MCF 10A (cell line): ENCODE measurements around the gene RIPOR1. TPM values are rescaled to one million over a fixed set of nuclear protein-coding genes. Genes with fewer than 3 reads are reported as not detected.

Source experiments
- BruUV-seq: library from RNA; stranded (reverse); fragments of 400-500 nt; replicated peaks from 2 replicates; lab custom pipeline; 2021; lab: Mats Ljungman, UMichigan
- CTCF ChIA-PET: fragments of 300-600 bp; sonication (Branson Sonifier 250); formaldehyde crosslinking; extraction: SDS; loops from one replicate; lab custom pipeline; 2021; ENCODE audit warnings: antibody characterized with exemption, inconsistent platforms; lab: Yijun Ruan, JAX
- POLR2A ChIA-PET: fragments of 300-600, 350-650 bp; sonication (Branson Sonifier 250); formaldehyde crosslinking; extraction: SDS; loops from one replicate; lab custom pipeline; 2020; ENCODE audit warnings: antibody characterized with exemption, inconsistent platforms; lab: Yijun Ruan, JAX
- DNase-seq: peaks from one replicate; pipeline ENCODE4 v3.0.0-alpha.2; 2018; ENCODE audit not compliant: unreplicated experiment
- H3K27ac Mint-ChIP-seq: one replicate; pipeline ENCODE4 v1.8.0; 2022; ENCODE audit warnings: mild to moderate bottlenecking, low read depth, mixed read lengths; ENCODE audit not compliant: unreplicated experiment
- H3K27me3 Mint-ChIP-seq: one replicate; pipeline ENCODE4 v1.8.0; 2022; ENCODE audit warnings: mixed read lengths; ENCODE audit not compliant: insufficient read depth, unreplicated experiment
- H3K36me3 Mint-ChIP-seq: one replicate; pipeline ENCODE4 v1.8.0; 2022; ENCODE audit warnings: mild to moderate bottlenecking, moderate library complexity, mixed read lengths; ENCODE audit not compliant: insufficient read depth, unreplicated experiment
- H3K4me1 Mint-ChIP-seq: one replicate; pipeline ENCODE4 v1.8.0; 2022; ENCODE audit warnings: mixed read lengths; ENCODE audit not compliant: insufficient read depth, unreplicated experiment
- H3K4me3 Mint-ChIP-seq: one replicate; pipeline ENCODE4 v1.8.0; 2022; ENCODE audit warnings: mild to moderate bottlenecking, moderate library complexity, mixed read lengths; ENCODE audit not compliant: unreplicated experiment
- H3K9me3 Mint-ChIP-seq: one replicate; pipeline ENCODE4 v1.8.0; 2022; ENCODE audit warnings: mixed read lengths; ENCODE audit not compliant: unreplicated experiment
- CTCF ChIP-seq: fragments of 200-600 bp; IDR thresholded peaks from one replicate; pipeline ENCODE4 v1.8.0; 2022; ENCODE audit warnings: antibody characterized with exemption, mild to moderate bottlenecking; ENCODE audit not compliant: unreplicated experiment
- intact Hi-C: fragments of 100-400 bp; cut with micrococcal nuclease; formaldehyde crosslinking; loops from 2 replicates; pipeline ENCODE4 v1.14.1; 2022
- total RNA-seq: library from RNA; stranded (reverse); gene quantifications from 2 replicates; pipeline ENCODE4 v1.2.3, GENCODE V29; 2022

Gene RIPOR1
- total RNA-seq, 1 experiment from 2014 or later = 43.2 TPM

- no peak overlapping the region for H3K4me3 Mint-ChIP-seq
- no TSS peak for BruUV-seq
- intact Hi-C loops = no loop called here
- no peak for DNase-seq
- H3K9me3 Mint-ChIP-seq = no peaks in the 10 kb centered on the region
- no peak for TF ChIP-seq CTCF
- no peak overlapping the region for H3K27ac Mint-ChIP-seq
- ChIA-PET POLR2A (interaction anchor here (0.7 kb wide), 1 partner anchor 10 kb away, joined by 3 read pairs; no protein-coding TSS in a partner anchor), CTCF (interaction anchor here (0.9 to 1.9 kb wide), 2 partner anchors 12 to 21 kb away, joined by 4 read pairs; no protein-coding TSS in a partner anchor)
- no peaks in the 10 kb centered on the region for H3K27me3 Mint-ChIP-seq
- peaks cover 28% of the 10 kb centered on the region for H3K36me3 Mint-ChIP-seq
- peaks cover 55% of the 10 kb centered on the region for H3K4me1 Mint-ChIP-seq
These were observed 11.3 kb downstream of the RIPOR1 start for GRCh38 chr16:67539691-67540635.

GRCh38 chr16:67540756-67541155 lies 12.1 kb downstream of the RIPOR1 start:
- Mint-ChIP-seq H3K9me3 (no peaks in the 10 kb centered on the region), H3K4me3 (no peak overlapping the region), H3K27ac (peak overlapping the region; percentile 42), H3K27me3 (no peaks in the 10 kb centered on the region), H3K4me1 (peaks cover 48% of the 10 kb centered on the region), H3K36me3 (peaks cover 22% of the 10 kb centered on the region)
- no TSS peak for BruUV-seq
- POLR2A ChIA-PET = interaction anchor here (0.7 to 0.8 kb wide), 2 partner anchors 11 to 15 kb away, joined by 3 to 4 read pairs; no protein-coding TSS in a partner anchor
- intact Hi-C loops = no loop called here
- DNase-seq = no peak
- CTCF ChIA-PET = interaction anchor here (0.9 to 1.9 kb wide), 5 partner anchors 11 to 46 kb away, joined by 3 to 6 read pairs (median 4); no protein-coding TSS in a partner anchor
- TF ChIP-seq CTCF = no peak

- TF ChIP-seq CTCF = no peak
- peak; percentile 55 for DNase-seq
- ChIA-PET CTCF (interaction anchor here (0.8 to 1.9 kb wide), 5 partner anchors 9 to 47 kb away, joined by 3 to 6 read pairs (median 4); no protein-coding TSS in a partner anchor), POLR2A (interaction anchor here (0.6 to 0.8 kb wide), 2 partner anchors 14 to 28 kb away, joined by 3 to 4 read pairs; no protein-coding TSS in a partner anchor)
- Mint-ChIP-seq H3K36me3 (peaks cover 22% of the 10 kb centered on the region), H3K4me1 (peaks cover 43% of the 10 kb centered on the region), H3K4me3 (no peak overlapping the region), H3K27ac (peak overlapping the region; percentile 42), H3K27me3 (no peaks in the 10 kb centered on the region), H3K9me3 (no peaks in the 10 kb centered on the region)
- intact Hi-C loops = no loop called here
- BruUV-seq = no TSS peak
These were observed 13.0 kb downstream of the RIPOR1 start for GRCh38 chr16:67541391-67542263.
